B cell (primary cell): ENCODE data around the gene DCAF15. TPM values are rescaled to one million over a fixed set of nuclear protein-coding genes. Genes with fewer than 3 reads are reported as not detected.
"Not testable (repeated sequence)": the region's sequence is repeated elsewhere in the genome, so short reads cannot be mapped to it uniquely, and the experiment has no call there.

Source experiments
- ATAC-seq: fragments of 200-7000 bp; cut with Tn5 transposase; one replicate; pipeline ENCODE4 v1.10.0; 2021; ENCODE audit warnings: low read depth, mild to moderate bottlenecking, moderate number of reproducible peaks, moderate library complexity
- CTCF ChIA-PET: fragments of 350-600 bp; sonication (Branson Sonifier 250); formaldehyde crosslinking; loops from one replicate; lab custom pipeline; 2021; ENCODE audit warnings: antibody characterized with exemption, inconsistent platforms; lab: Charles Lee
- POLR2A ChIA-PET: fragments of 350-600 bp; sonication (Branson Sonifier 250); formaldehyde crosslinking; loops from one replicate; lab custom pipeline; 2021; ENCODE audit warnings: antibody characterized with exemption; lab: Charles Lee
- DNase-seq: peaks from one replicate; pipeline ENCODE4 v3.0.0; 2013
- H2AFZ ChIP-seq: 2 replicates; pipeline ENCODE4 v1.6.1; 2012; ENCODE audit warnings: mild to moderate bottlenecking, low read depth, low read length; ENCODE audit not compliant: insufficient read depth, poor library complexity, severe bottlenecking
- H3K27ac ChIP-seq, 2 donors: 1 replicate in 1 of 2; 2 replicates in 1 of 2; pipeline ENCODE4 v1.5.1; 2012 to 2013; ENCODE audit warnings: low read length in 2 of 2, mild to moderate bottlenecking in 2 of 2, moderate library complexity in 1 of 2
- H3K27me3 ChIP-seq, 4 experiments: fragments of 200-600 bp in 1 of 4; sonication (generic) in 1 of 4; replicated peaks in 1 of 4; 1 replicate in 2 of 4; 2 replicates in 2 of 4; pipeline versions ENCODE4 v1.6.1 to v1.7.0; 2013 to 2016; ENCODE audit warnings: low read length in 3 of 4, mild to moderate bottlenecking in 2 of 4, mixed read lengths in 1 of 4, moderate library complexity in 1 of 4; ENCODE audit not compliant: insufficient read depth in 4 of 4, control insufficient read depth in 3 of 4; ENCODE audit errors: control extremely low read depth in 1 of 4
- H3K36me3 ChIP-seq, 2 experiments: replicated peaks in 1 of 2; 1 replicate in 1 of 2; 2 replicates in 1 of 2; pipeline versions ENCODE4 v1.6.1 to v1.7.1; 2013; ENCODE audit warnings: low read length in 1 of 2; ENCODE audit not compliant: insufficient read depth in 2 of 2, control insufficient read depth in 1 of 2; ENCODE audit errors: control extremely low read depth in 1 of 2, extremely low read depth in 1 of 2
- H3K4me1 ChIP-seq, 2 donors: fragments of 200-600 bp in 1 of 2; sonication (generic) in 1 of 2; 1 replicate in 1 of 2; 2 replicates in 1 of 2; pipeline versions ENCODE4 v1.5.1 to v1.6.1; 2013 to 2017; ENCODE audit warnings: low read length in 2 of 2; ENCODE audit not compliant: control insufficient read depth in 2 of 2, insufficient read depth in 2 of 2
- H3K4me2 ChIP-seq: replicated peaks from 2 replicates; pipeline ENCODE3; 2012; ENCODE audit warnings: mild to moderate bottlenecking, low read depth, low read length; ENCODE audit not compliant: poor library complexity, severe bottlenecking
- H3K4me3 ChIP-seq, 5 experiments: fragments of 200-600 bp in 1 of 5; sonication (generic) in 1 of 5; 1 replicate in 3 of 5; 2 replicates in 2 of 5; pipeline versions ENCODE4 v1.5.1 to v1.7.0; 2011 to 2016; ENCODE audit warnings: low read length in 4 of 5, mild to moderate bottlenecking in 4 of 5, low read depth in 2 of 5, control low read depth in 1 of 5, moderate library complexity in 1 of 5; ENCODE audit not compliant: insufficient read depth in 1 of 5; ENCODE audit errors: control extremely low read depth in 1 of 5, extremely low read depth in 1 of 5
- H3K79me2 ChIP-seq: fragments of 200-600 bp; sonication (generic); one replicate; pipeline ENCODE4 v1.6.0; 2016; ENCODE audit warnings: low read length; ENCODE audit not compliant: control insufficient read depth, insufficient read depth
- H3K9ac ChIP-seq: fragments of 200-600 bp; sonication (generic); 2 replicates; pipeline ENCODE4 v1.6.1; 2017; ENCODE audit warnings: mild to moderate bottlenecking, low read length, moderate library complexity
- H3K9me3 ChIP-seq, 3 donors: one replicate each; pipeline versions ENCODE4 v1.6.1 to v1.7.1; 2013; ENCODE audit warnings: low read length in 2 of 3; ENCODE audit not compliant: control insufficient read depth in 2 of 3, insufficient read depth in 1 of 3; ENCODE audit errors: control extremely low read depth in 1 of 3
- H4K20me1 ChIP-seq: 2 replicates; pipeline ENCODE4 v1.6.0; 2012; ENCODE audit warnings: mild to moderate bottlenecking, low read length; ENCODE audit not compliant: insufficient read depth, control insufficient read depth, poor library complexity, severe bottlenecking
- H3K27ac Mint-ChIP-seq: one replicate; pipeline ENCODE4 v1.8.0; 2021; ENCODE audit warnings: mixed read lengths
- H3K27me3 Mint-ChIP-seq: one replicate; pipeline ENCODE4 v1.8.0; 2021; ENCODE audit warnings: mixed read lengths
- H3K4me1 Mint-ChIP-seq: one replicate; pipeline ENCODE4 v1.8.0; 2021; ENCODE audit warnings: mixed read lengths
- H3K4me3 Mint-ChIP-seq: one replicate; pipeline ENCODE4 v1.8.0; 2021; ENCODE audit warnings: mixed read lengths
- H3K9me3 Mint-ChIP-seq: one replicate; pipeline ENCODE4 v1.8.0; 2022; ENCODE audit warnings: mixed read lengths; ENCODE audit not compliant: insufficient read depth
- EZH2 ChIP-seq: IDR thresholded peaks from 2 replicates; pipeline ENCODE4 v1.6.1; 2012; ENCODE audit warnings: borderline replicate concordance, low read depth, mild to moderate bottlenecking, moderate library complexity, low read length; ENCODE audit not compliant: insufficient read depth, poor library complexity, severe bottlenecking
- WGBS: methylation state at CpG from one replicate; pipeline ENCODE4 v1.1.5; 2013; ENCODE audit warnings: missing lambda C conversion rate; ENCODE audit not compliant: insufficient coverage; 5-methylcytosine and 5-hydroxymethylcytosine counted together
- intact Hi-C: fragments of 100-400 bp; cut with micrococcal nuclease; formaldehyde crosslinking; loops from one replicate; pipeline ENCODE4 v1.10.0; 2022
- polyA plus RNA-seq: library from polyadenylated mRNA; depleted of rRNA; stranded (reverse); fragments of >200 nt; gene quantifications from 2 replicates; pipeline ENCODE4 v1.2.3, GENCODE V29; 2012
- total RNA-seq, 2 donors: library from RNA; stranded (reverse); fragments of 120-200 nt in 1 of 2; gene quantifications; 1 replicate in 1 of 2; 2 replicates in 1 of 2; pipeline versions ENCODE4 v1.2.3 to v1.2.4, GENCODE V29; 2013 to 2022
- TF ChIP-seq, protein P1 (sequence below): fragments of 200-600 bp; IDR thresholded peaks from one replicate; pipeline ENCODE4 v1.8.0; 2022; ENCODE audit warnings: antibody characterized with exemption, mild to moderate bottlenecking

Gene DCAF15
- total and polyA plus RNA-seq, 2 donors (not counting 1 experiment from before 2014, with no cell fraction given) = 116 to 157 TPM

DNA sequence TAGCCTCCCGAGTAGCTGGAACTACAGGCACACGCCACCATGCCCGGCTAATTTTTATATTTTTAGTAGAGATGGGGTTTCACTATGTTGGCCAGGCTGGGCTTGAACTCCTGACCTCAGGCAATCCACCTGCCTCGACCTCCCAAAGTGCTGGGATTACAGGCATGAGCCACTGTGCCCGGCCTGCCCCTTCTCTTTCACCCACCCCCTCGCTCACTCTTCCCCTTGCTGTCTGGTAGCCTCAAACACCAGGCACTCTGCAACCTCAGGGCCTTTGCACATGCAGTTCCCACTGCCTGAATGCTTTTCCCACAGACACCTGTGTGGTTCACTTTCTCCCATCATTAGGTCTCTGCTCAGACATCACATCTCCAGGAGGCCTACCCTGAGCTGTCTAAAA lies 30.2 kb upstream of the DCAF15 start:
- H3K27ac Mint-ChIP-seq, H3K79me2 ChIP-seq, H2AFZ ChIP-seq, H3K4me3 ChIP-seq, H3K9ac ChIP-seq, H3K4me2 ChIP-seq, H4K20me1 ChIP-seq, H3K27ac ChIP-seq, POLR2A ChIA-PET, intact Hi-C loops, DNase-seq, H3K27me3 ChIP-seq, H3K27me3 Mint-ChIP-seq, H3K9me3 Mint-ChIP-seq, H3K4me1 ChIP-seq, H3K4me3 Mint-ChIP-seq, H3K4me1 Mint-ChIP-seq, ATAC-seq: not testable (repeated sequence)
- H3K36me3 ChIP-seq = peaks cover 0 to 39% of the 10 kb centered on the region in 2 experiments
- WGBS = 98% methylated on average over 5 of the region's 6 CpGs
- peaks cover 0 to 14% (median 5%) of the 10 kb centered on the region in 3 donors for H3K9me3 ChIP-seq
- CTCF ChIA-PET = interaction anchor here (0.6 kb wide), 1 partner anchor 945 kb away, joined by 3 read pairs; no protein-coding TSS in a partner anchor

DNA sequence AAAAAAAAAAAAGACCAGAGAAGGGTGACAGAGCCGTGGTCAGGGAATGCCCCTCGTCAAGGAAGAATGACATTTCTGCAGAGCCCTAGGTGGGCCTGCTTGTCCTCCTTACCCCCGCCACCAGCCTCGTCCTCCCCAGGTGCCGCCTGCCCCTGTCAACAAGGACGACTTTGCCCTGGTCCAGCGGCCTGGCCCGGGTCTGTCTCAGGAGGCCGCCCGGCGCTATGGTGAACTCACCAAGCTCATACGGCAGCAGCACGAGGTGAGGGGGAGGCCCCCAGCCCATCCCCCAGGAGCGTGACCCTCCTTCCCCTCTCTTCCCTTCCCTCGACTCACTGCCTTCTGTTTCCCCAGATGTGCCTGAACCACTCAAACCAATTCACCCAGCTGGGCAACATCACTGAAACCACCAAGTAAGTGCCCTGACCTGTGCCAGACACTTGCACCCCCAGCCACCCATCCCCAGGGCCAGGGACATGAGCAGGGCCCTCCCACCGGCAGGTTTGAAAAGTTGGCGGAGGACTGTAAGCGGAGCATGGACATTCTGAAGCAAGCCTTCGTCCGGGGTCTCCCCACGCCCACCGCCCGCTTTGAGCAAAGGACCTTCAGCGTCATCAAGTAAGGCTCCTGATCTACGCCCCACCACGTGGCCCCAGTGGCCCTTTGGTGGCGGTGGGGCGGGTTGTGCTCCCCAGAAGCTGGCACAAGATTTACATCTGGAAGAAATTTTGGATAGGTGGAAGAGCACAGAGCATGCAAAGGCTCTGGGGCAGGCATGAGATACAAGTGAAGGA lies 28.9 kb upstream of the DCAF15 start:
- Mint-ChIP-seq H3K27ac (no peak overlapping the region), H3K4me3 (no peak overlapping the region), H3K27me3 (no peaks in the 10 kb centered on the region), H3K9me3 (no peaks in the 10 kb centered on the region), H3K4me1 (no peaks in the 10 kb centered on the region)
- Histone ChIP-seq H4K20me1 (no peaks in the 10 kb centered on the region), H3K27ac (no peak overlapping the region), H3K36me3 (peaks cover 2 to 38% of the 10 kb centered on the region in 2 experiments), H3K4me3 (no peak overlapping the region), H3K9me3 (peaks cover 0 to 14% (median 5%) of the 10 kb centered on the region in 3 donors), H3K4me1 (no peaks in the 10 kb centered on the region), H2AFZ (no peak overlapping the region), H3K27me3 (no peaks in the 10 kb centered on the region), H3K9ac (no peak overlapping the region), H3K79me2 (no peaks in the 10 kb centered on the region), H3K4me2 (no peak overlapping the region)
- TF ChIP-seq, protein P1, sequence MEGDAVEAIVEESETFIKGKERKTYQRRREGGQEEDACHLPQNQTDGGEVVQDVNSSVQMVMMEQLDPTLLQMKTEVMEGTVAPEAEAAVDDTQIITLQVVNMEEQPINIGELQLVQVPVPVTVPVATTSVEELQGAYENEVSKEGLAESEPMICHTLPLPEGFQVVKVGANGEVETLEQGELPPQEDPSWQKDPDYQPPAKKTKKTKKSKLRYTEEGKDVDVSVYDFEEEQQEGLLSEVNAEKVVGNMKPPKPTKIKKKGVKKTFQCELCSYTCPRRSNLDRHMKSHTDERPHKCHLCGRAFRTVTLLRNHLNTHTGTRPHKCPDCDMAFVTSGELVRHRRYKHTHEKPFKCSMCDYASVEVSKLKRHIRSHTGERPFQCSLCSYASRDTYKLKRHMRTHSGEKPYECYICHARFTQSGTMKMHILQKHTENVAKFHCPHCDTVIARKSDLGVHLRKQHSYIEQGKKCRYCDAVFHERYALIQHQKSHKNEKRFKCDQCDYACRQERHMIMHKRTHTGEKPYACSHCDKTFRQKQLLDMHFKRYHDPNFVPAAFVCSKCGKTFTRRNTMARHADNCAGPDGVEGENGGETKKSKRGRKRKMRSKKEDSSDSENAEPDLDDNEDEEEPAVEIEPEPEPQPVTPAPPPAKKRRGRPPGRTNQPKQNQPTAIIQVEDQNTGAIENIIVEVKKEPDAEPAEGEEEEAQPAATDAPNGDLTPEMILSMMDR = no peak
- no peak for TF ChIP-seq EZH2
- DNase-seq (no peak), ATAC-seq (no peak)
- 94% methylated on average over 28 of the region's 28 CpGs for WGBS
- intact Hi-C loops = no loop called here
- CTCF ChIA-PET = interaction anchor here (0.5 to 0.6 kb wide), 2 partner anchors 61 to 645 kb away, joined by 3 read pairs; no protein-coding TSS in a partner anchor
- POLR2A ChIA-PET = interaction anchor here (0.5 to 0.7 kb wide), 2 partner anchors 11 to 113 kb away, joined by 4 to 6 read pairs; no protein-coding TSS in a partner anchor
